HG02870 (cell line): ENCODE results near the gene ZNF783.
"Not testable (repeated sequence)": the region's sequence is repeated elsewhere in the genome, so short reads cannot be mapped to it uniquely, and the experiment has no call there.

ENCODE experiments used
- ATAC-seq: cut with Tn5 transposase; IDR thresholded peaks from one replicate; pipeline ENCODE4 v1.9.1; 2021; ENCODE audit warnings: mild to moderate bottlenecking, moderate library complexity; ENCODE audit not compliant: unreplicated experiment

Gene ZNF783

GRCh38 chr7:149295481-149295850, 33.5 kb downstream of the ZNF783 start:
- ATAC-seq: no peak

- ATAC-seq: no peak
Observed at GRCh38 chr7:149296368-149296767, 34.4 kb downstream of the ZNF783 start.

GRCh38 chr7:149297034-149297755, 35.2 kb downstream of the ZNF783 start:
- ATAC-seq: no peak

DNA sequence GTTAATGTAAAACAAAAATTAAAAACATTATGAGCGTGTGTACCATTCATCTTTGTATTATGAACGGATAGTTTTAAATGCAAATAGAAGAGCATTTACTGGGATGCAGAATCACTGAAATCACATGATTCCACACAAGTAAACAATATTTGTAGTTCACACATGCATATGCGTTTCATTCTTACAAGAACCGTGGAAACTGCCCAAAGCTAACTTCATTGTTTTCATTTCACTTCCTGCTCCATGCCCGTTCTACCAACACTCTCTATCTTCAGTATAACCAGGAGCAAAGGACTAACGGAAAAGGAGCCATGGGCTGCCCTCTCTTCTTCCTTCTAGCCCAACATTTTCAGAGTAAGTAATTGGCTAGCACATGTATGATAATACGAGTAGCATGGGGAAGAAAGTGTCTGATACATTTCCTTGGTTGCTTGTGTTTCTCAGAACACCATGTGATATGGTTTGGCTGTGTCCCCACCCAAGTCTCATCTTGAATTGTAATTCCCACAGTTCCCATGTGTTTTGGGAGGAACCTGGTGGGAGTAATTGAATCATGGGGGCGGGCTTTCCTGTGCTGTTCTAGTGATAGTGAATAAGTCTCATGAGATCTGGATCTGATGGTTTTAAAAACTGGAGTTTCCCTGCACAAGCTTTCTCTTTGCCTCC, 38.8 kb downstream of the ZNF783 start:
- ATAC-seq: no peak

DNA sequence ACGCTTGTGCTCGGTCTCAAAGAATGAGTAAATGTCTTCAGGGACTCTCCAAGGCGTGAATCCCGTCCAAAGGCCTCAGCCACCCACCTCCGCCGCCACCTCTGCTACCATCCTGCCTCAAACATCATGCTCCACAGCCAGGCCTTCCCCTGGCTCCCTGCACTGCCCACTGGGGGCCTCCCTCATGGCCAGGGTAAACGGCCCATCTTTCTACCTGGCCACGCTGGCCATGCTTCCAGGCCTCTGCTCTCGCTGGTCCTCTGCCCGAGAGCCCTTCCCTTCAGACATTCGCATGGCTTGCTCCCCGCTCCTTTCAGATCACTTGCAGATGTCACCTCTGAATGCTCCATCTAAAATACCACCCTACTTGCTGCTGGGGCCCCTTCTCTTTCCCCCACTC, 40.2 kb downstream of the ZNF783 start:
- no peak for ATAC-seq

GRCh38 chr7:149302865-149303264, 40.9 kb downstream of the ZNF783 start:
- ATAC-seq: no peak

- no peak for ATAC-seq
Observed at GRCh38 chr7:149304006-149304405, 42.0 kb downstream of the ZNF783 start.

- ATAC-seq: no peak
Observed at GRCh38 chr7:149306854-149307253, 44.9 kb downstream of the ZNF783 start.

DNA sequence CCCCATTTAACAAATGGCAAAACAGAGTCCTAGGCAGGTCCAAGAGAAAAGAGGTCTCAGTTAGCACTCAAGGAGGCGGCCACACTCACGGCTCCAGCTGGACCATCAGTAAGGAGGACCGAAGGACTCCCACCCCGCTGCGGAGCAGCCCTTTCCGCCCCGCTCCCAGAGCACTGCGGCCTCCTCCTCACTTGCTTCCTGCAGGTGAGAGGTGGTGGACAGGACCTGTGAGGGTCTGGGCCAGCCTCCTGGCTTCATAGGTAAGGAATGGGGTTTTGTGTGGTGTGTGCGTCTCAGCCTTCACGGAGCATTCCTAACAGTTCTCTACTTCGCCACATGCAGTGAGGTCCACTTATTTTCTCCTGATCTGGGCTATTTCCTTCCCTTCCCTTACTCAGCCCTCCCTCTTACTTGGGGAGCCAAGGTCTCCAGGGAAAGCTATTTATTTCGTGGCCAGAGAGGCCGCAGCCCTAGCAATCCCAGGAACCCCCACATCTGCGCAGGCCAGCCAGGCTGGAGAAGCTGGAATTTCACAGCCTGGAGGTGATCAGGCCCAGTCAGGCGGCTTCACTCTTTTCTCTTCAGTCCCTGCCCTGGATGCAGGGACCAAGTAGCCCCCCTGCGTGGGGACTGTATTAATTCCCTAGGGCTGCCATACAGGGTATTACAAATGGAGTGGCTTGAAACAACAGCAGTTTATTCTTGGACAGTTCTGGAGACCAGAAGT, 45.9 kb downstream of the ZNF783 start:
- no peak for ATAC-seq

GRCh38 chr7:149310113-149310836, 48.3 kb downstream of the ZNF783 start:
- peak; percentile 79 for ATAC-seq

DNA sequence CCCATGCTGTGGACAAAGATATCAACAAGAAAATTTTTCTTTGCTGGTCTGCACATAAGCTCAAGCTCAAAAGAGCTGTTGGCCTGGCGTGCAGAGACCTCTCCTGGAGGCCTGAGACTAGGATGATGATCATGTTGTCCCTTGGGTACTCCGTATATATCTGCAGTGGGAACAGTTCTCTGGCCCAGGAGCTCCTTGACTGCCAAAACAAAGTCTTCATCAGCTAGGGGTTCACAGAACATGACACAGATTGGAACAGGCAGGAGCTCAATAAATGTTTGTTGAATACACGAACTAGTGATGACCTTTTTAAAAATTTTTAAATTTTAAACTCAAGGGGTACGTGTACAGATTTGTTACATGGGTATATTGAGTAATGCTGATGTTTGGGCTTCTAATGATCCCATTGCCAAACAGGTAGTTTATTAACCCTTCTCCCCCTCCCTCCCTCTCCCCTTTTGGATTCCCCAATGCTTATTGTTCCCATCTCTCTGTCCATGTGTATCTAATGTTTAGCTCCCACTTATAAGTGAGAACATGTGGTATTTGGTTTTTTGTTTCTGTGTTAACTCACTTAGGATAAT, 49.1 kb downstream of the ZNF783 start:
- ATAC-seq: no peak

DNA sequence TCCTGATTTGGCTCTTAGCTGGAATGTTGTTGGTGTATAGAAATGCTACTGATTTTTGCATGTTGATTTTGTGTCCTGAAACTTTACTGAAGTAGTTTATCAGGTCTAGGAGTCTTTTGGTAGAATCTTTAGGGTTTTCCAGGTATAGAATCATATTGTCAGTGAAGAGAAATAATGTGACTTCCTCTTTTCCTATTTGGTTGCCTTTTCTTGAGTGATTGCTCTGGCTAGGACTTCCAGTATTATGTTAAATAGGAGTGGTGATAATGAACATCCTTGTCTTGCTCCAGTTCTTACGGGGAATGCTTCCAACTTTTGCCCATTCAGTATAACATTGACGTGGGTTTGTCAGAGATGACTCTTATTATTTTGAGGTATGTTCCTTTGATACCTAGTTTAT, 52.0 kb downstream of the ZNF783 start:
- no peak for ATAC-seq

- no peak for ATAC-seq
Observed at GRCh38 chr7:149316606-149317005, 54.6 kb downstream of the ZNF783 start.

- no peak for ATAC-seq
Observed at GRCh38 chr7:149317496-149317895, 55.5 kb downstream of the ZNF783 start.

GRCh38 chr7:149317986-149318672, 56.1 kb downstream of the ZNF783 start:
- ATAC-seq: no peak

DNA sequence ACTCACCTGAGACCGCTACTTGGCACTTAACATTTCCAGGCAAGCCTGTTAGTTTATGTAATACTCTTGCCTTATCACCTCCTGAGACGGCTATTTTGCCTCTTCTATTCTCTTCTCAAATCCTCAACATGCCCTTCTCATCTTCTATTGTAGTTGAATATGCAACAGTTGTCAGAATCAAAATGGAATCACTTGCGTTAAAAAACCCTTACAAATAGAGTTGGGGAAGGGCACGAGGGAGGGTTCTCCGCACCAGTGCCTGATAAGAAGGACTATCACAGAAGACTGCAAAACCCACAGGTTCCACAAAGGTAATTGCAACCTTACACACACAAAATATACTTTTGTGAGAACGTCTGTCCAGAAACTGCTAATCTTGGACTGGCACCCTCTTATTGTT, 57.4 kb downstream of the ZNF783 start:
- no peak for ATAC-seq

DNA sequence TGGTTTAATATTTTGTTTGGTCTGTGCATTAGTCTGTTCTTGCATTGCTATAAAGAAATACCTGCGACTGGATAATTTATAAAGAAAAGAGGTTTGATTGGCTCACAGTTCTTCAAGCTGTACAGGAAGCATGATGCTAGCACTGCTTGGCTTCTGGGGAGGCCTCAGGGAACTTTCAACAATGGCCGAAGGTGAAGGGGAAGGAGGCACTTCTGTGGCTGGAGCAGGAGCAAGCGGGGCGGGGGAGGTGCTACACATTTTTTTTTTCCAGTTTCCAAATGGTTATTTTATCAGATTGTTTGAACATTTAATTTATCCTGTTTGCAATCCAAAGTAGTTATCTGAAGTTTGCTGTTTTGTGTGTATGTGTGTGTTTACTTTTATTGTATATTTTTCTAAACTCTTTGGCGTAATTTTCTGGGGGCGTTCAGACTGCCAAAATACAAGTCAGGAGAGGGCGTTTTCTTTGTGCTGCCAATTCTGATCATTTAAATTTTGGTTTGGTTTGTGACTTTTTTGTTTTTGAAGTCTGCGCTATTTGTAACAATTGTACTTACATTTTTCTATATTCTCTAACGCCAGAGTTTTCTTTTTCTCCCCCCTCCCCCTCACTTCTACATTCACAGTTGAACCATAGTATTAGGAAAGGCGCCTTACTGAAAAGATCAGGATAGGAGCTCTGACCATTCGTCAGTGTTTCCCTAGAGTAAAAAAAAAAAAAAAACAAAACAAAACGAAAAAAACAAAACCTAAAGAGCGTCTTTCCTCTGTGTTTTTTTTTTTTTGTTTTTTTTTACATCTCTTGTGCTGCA, 58.5 kb downstream of the ZNF783 start:
- ATAC-seq: no peak

GRCh38 chr7:149321125-149321905, 59.3 kb downstream of the ZNF783 start:
- not testable (repeated sequence) for ATAC-seq
